Measurements from ENCODE around the gene PBX1. TPM values are rescaled to one million over a fixed set of nuclear protein-coding genes. Genes with fewer than 3 reads are reported as not detected.

Gene PBX1
- total RNA-seq, 1 experiment from 2014 or later = 0.06 TPM

- no peak for DNase-seq (ENCODE audit: low read depth)
These were observed 54.2 kb downstream of the PBX1 start for GRCh38 chr1:164613176-164613575.

GRCh38 chr1:164614316-164614715 lies 55.3 kb downstream of the PBX1 start:
- no peak for DNase-seq (ENCODE audit: low read depth)

GRCh38 chr1:164617377-164618201 lies 58.6 kb downstream of the PBX1 start:
- peak; percentile 18 for DNase-seq (ENCODE audit: low read depth)

GRCh38 chr1:164618202-164618564 lies 59.2 kb downstream of the PBX1 start:
- no peak for DNase-seq (ENCODE audit: low read depth)

- DNase-seq (ENCODE audit: low read depth) = no peak
These were observed 60.2 kb downstream of the PBX1 start for GRCh38 chr1:164619006-164619784.

- no peak for DNase-seq (ENCODE audit: low read depth)
These were observed 63.3 kb downstream of the PBX1 start for GRCh38 chr1:164622068-164622845.

- DNase-seq (ENCODE audit: low read depth) = no peak
These were observed 64.8 kb downstream of the PBX1 start for GRCh38 chr1:164623805-164624204.

GRCh38 chr1:164624400-164624799 lies 65.4 kb downstream of the PBX1 start:
- no peak for DNase-seq (ENCODE audit: low read depth)

- DNase-seq (ENCODE audit: low read depth) = no peak
These were observed 66.1 kb downstream of the PBX1 start for GRCh38 chr1:164625004-164625617.

- DNase-seq (ENCODE audit: low read depth) = no peak
These were observed 69.8 kb downstream of the PBX1 start for GRCh38 chr1:164628772-164629171.

- DNase-seq (ENCODE audit: low read depth) = no peak
These were observed 71.0 kb downstream of the PBX1 start for GRCh38 chr1:164629971-164630370.

GRCh38 chr1:164630626-164631396 lies 71.8 kb downstream of the PBX1 start:
- DNase-seq (ENCODE audit: low read depth) = no peak

GRCh38 chr1:164631751-164632150 lies 72.8 kb downstream of the PBX1 start:
- DNase-seq (ENCODE audit: low read depth) = no peak

GRCh38 chr1:164633997-164634396 lies 75.0 kb downstream of the PBX1 start:
- no peak for DNase-seq (ENCODE audit: low read depth)

- DNase-seq (ENCODE audit: low read depth) = no peak
These were observed 76.2 kb downstream of the PBX1 start for GRCh38 chr1:164635059-164635802.

GRCh38 chr1:164635803-164636731 lies 77.1 kb downstream of the PBX1 start:
- DNase-seq (ENCODE audit: low read depth) = no peak

- no peak for DNase-seq (ENCODE audit: low read depth)
These were observed 77.8 kb downstream of the PBX1 start for GRCh38 chr1:164636757-164637156.

- peak; percentile 72 for DNase-seq (ENCODE audit: low read depth)
These were observed 78.7 kb downstream of the PBX1 start for GRCh38 chr1:164637461-164638375.

All from HT1080 (cell line).